Measurements from ENCODE around the gene CPB2.

DNA sequence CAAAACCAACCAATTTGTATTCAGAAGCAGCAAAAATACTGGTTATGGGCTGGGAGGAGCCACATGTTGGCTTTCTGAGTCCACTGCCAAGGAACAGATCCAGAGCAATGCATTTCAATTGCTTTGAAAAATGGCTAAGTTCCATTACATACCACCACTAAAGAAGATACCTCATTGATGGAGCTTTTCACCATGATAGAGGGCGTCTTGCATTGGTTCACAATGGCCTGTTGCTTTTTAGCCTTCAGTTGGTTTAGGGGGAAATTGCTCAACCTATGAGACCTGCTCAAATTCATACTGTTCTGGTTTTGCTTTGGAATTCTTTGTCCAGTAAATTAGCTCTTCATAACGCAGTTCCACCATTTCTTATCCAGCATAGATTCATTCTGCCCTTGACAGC is 21.2 kb upstream of the CPB2 start:
- TF ChIP-seq POLR2A (IDR thresholded peaks at IDR 0.05) (no peak), EP300 (IDR thresholded peaks at IDR 0.05) (no peak)
- TF ChIP-seq, protein P1, sequence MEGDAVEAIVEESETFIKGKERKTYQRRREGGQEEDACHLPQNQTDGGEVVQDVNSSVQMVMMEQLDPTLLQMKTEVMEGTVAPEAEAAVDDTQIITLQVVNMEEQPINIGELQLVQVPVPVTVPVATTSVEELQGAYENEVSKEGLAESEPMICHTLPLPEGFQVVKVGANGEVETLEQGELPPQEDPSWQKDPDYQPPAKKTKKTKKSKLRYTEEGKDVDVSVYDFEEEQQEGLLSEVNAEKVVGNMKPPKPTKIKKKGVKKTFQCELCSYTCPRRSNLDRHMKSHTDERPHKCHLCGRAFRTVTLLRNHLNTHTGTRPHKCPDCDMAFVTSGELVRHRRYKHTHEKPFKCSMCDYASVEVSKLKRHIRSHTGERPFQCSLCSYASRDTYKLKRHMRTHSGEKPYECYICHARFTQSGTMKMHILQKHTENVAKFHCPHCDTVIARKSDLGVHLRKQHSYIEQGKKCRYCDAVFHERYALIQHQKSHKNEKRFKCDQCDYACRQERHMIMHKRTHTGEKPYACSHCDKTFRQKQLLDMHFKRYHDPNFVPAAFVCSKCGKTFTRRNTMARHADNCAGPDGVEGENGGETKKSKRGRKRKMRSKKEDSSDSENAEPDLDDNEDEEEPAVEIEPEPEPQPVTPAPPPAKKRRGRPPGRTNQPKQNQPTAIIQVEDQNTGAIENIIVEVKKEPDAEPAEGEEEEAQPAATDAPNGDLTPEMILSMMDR (IDR thresholded peaks at IDR 0.05) = no peak
